Lung (tissue), 12 donors: ENCODE data around the gene CHIC2. TPM values are rescaled to one million over a fixed set of nuclear protein-coding genes. Genes with fewer than 3 reads are reported as not detected.

Experiments used
- ATAC-seq: fragments of 200-7000 bp; cut with Tn5 transposase; one replicate; pipeline ENCODE4 v1.9.1; 2020; ENCODE audit warnings: moderate number of reproducible peaks; ENCODE audit not compliant: insufficient read depth, low FRiP score
- DNase-seq, 3 donors: peaks; one replicate each; pipeline ENCODE4 v3.0.0-alpha.2; 2013 to 2017
- H3K27ac ChIP-seq, 2 donors: one replicate each; pipeline ENCODE4 v1.5.1; 2013; ENCODE audit warnings: mild to moderate bottlenecking in 2 of 2, moderate library complexity in 2 of 2, control low read depth in 1 of 2, inconsistent platforms in 1 of 2, low read depth in 1 of 2, low read length in 1 of 2
- H3K27me3 ChIP-seq, 3 donors: one replicate each; pipeline ENCODE4 v1.5.1; 2013; ENCODE audit warnings: low read length in 2 of 3; ENCODE audit not compliant: control insufficient read depth in 3 of 3, insufficient read depth in 3 of 3
- H3K36me3 ChIP-seq, 4 donors: one replicate each; pipeline ENCODE4 v1.5.1; 2013; ENCODE audit warnings: low read length in 4 of 4, mild to moderate bottlenecking in 1 of 4, moderate library complexity in 1 of 4; ENCODE audit not compliant: control insufficient read depth in 4 of 4, insufficient read depth in 4 of 4
- H3K4me1 ChIP-seq, 5 donors: one replicate each; pipeline ENCODE4 v1.5.1; 2013; ENCODE audit warnings: low read length in 5 of 5, mild to moderate bottlenecking in 2 of 5, moderate library complexity in 1 of 5; ENCODE audit not compliant: control insufficient read depth in 5 of 5, insufficient read depth in 5 of 5
- H3K4me3 ChIP-seq: one replicate; pipeline ENCODE4 v1.5.1; 2013; ENCODE audit warnings: mild to moderate bottlenecking, control low read depth, moderate library complexity
- H3K9ac ChIP-seq, 2 donors: one replicate each; pipeline ENCODE4 v1.5.1; 2013; ENCODE audit warnings: low read length in 2 of 2, control low read depth in 1 of 2; ENCODE audit not compliant: insufficient read depth in 1 of 2
- H3K9me3 ChIP-seq, 4 donors: one replicate each; pipeline ENCODE4 v1.5.1; 2013; ENCODE audit warnings: low read length in 3 of 4, mild to moderate bottlenecking in 1 of 4, moderate library complexity in 1 of 4; ENCODE audit not compliant: control insufficient read depth in 4 of 4, insufficient read depth in 3 of 4
- WGBS, 2 donors: extraction: QIAGEN DNeasy Blood & Tissue Kit; methylation state at CpG; one replicate each; pipeline ENCODE4 v1.1.7; 2013; 5-methylcytosine and 5-hydroxymethylcytosine counted together
- polyA plus RNA-seq, 2 donors: library from polyadenylated mRNA; stranded (reverse); fragments of 200-250 nt; gene quantifications; one replicate each; pipeline ENCODE4 v1.2.1, GENCODE V29; 2013
- total RNA-seq, 2 donors: library from RNA; depleted of rRNA in 1 of 2; stranded (reverse); fragments of >200 nt in 1 of 2; gene quantifications; one replicate each; pipeline ENCODE4 v1.2.1, GENCODE V29; 2014 to 2021
- TF ChIP-seq, protein P1 (sequence below): IDR thresholded peaks from 2 replicates; pipeline ENCODE4 v1.5.1; 2012; ENCODE audit warnings: mild to moderate bottlenecking; ENCODE audit errors: control extremely low read depth, extremely low read depth
- donor health status: control.
- donor health status: control.
- donor health status: Bipolar disorder and iron deficiency.
- donor health status: healthy.
- donor health status: DM: yes; HTN: yes; CAD: no.

Gene CHIC2
- total and polyA plus RNA-seq, 4 donors: 12.6 to 52.8 (median 30.5) TPM

DNA sequence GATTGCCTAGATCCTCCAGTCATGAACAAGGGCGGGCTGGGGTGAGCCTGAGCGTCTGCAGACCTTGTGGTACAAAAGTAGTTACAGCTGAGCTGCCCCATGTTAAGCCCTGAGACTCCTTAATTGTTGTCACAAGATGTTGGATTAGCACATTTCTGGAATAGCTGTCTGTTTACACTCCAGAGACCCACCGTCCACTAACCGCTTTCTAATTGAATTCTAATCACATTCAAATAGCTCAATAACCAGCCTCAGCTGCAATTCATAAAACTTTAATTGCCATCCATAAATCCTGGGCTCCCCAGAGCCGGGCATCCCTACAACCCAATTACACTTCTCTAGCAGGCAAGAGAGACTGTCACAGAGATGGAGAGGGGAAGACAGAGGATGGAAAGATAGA, 34.0 kb upstream of the CHIC2 start:
- Histone ChIP-seq H3K9me3 (peaks cover 0 to 8% (median 0%) of the 10 kb centered on the region in 4 donors), H3K9ac (no peak overlapping the region), H3K27ac (no peak overlapping the region), H3K4me3 (no peak overlapping the region), H3K4me1 (peaks cover 0 to 26% (median 3%) of the 10 kb centered on the region in 5 donors), H3K27me3 (peaks cover 22 to 96% (median 92%) of the 10 kb centered on the region in 3 donors), H3K36me3 (no peaks in the 10 kb centered on the region)
- ATAC-seq (no peak), DNase-seq (no peak)
- TF ChIP-seq, protein P1, sequence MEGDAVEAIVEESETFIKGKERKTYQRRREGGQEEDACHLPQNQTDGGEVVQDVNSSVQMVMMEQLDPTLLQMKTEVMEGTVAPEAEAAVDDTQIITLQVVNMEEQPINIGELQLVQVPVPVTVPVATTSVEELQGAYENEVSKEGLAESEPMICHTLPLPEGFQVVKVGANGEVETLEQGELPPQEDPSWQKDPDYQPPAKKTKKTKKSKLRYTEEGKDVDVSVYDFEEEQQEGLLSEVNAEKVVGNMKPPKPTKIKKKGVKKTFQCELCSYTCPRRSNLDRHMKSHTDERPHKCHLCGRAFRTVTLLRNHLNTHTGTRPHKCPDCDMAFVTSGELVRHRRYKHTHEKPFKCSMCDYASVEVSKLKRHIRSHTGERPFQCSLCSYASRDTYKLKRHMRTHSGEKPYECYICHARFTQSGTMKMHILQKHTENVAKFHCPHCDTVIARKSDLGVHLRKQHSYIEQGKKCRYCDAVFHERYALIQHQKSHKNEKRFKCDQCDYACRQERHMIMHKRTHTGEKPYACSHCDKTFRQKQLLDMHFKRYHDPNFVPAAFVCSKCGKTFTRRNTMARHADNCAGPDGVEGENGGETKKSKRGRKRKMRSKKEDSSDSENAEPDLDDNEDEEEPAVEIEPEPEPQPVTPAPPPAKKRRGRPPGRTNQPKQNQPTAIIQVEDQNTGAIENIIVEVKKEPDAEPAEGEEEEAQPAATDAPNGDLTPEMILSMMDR: no peak
- WGBS, 2 donors: 17 to 24% methylated on average over 5 of the region's 5 CpGs

DNA sequence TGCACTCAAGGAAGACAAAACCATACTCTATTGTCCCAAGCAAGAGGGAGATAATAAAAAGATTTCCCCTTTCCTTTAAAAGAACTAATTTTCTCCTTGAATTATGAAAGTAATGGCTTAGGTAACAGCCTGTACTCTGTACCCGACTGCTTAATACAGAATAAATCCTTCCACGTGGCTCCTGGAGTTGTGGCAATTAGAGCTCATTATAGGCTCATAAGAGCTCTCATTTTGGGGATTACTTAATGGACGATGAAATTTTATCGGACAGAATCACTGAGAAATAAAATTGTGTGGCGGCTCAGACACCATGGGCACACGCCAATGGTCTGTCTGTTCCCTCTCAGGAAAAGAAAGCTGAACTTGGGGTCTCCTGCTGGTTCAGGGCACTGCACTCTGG, 32.7 kb upstream of the CHIC2 start:
- TF ChIP-seq, protein P1: no peak
- Histone ChIP-seq H3K9me3 (peaks cover 0 to 8% (median 0%) of the 10 kb centered on the region in 4 donors), H3K27ac (no peak overlapping the region), H3K36me3 (no peaks in the 10 kb centered on the region), H3K9ac (no peak overlapping the region), H3K4me3 (no peak overlapping the region), H3K4me1 (peaks cover 0 to 25% (median under 1%) of the 10 kb centered on the region in 5 donors), H3K27me3 (peaks cover 28 to 97% (median 92%) of the 10 kb centered on the region in 3 donors)
- 30 to 52% methylated on average over 6 of the region's 6 CpGs for WGBS, 2 donors
- no peak for ATAC-seq
- DNase-seq: no peak

DNA sequence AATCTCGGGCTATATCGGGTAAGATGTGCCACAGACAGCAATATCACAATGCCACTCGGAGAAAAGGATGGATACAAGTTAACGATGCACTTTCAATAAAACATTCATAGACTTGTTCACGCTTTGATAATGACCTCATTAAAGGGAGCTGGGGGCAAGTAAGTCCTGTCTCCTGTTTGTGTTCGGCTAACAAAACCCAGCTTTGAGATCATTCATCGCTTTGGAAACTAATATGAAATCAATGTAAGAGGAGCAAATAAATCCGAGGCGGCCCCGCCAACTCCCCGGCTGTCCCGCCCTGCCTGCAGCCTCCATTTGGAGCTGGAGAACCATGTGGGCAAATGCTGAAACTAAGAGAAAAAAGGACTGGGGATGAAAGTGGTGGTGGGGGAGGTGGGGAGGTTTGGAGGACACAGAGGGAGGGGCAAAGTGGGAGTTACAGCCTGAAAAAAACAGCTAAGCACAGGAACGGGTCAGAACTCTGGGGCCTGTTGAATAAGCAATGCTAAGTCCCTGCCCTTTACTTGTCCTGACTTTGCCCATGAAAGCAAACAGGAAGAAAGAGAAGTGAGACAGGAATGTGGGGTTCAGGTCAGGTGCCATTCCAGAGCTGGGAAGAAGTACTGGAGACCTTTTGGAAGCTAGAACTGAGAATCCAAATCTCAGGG, 32.0 kb upstream of the CHIC2 start:
- Histone ChIP-seq H3K9me3 (peaks cover 0 to 6% (median 0%) of the 10 kb centered on the region in 4 donors), H3K27ac (no peak overlapping the region), H3K4me3 (no peak overlapping the region), H3K27me3 (peaks cover 25 to 97% (median 92%) of the 10 kb centered on the region in 3 donors), H3K36me3 (no peaks in the 10 kb centered on the region), H3K4me1 (peaks cover 0 to 31% (median 8%) of the 10 kb centered on the region in 5 donors), H3K9ac (no peak overlapping the region)
- TF ChIP-seq, protein P1: no peak
- DNase-seq (no peak), ATAC-seq (no peak)
- WGBS, 2 donors: 14 to 20% methylated on average over 13 of the region's 13 CpGs
